ENCODE data around the gene SMIM44.
"Not testable (repeated sequence)": the region's sequence is repeated elsewhere in the genome, so short reads cannot be mapped to it uniquely, and the experiment has no call there.

The SMIM44 gene

GRCh38 chr19:3483226-3483628 is at the start of gene SMIM44:
Gene SMIM44, minus strand, starts transcription at chr19:3483441. Its CDS starts 38 bp downstream, at chr19:3483403.
- no peak for DNase-seq (ENCODE audit: low spot score)

- DNase-seq (ENCODE audit: low spot score): no peak
Observed at GRCh38 chr19:3533033-3533432, 49.8 kb upstream of the SMIM44 start.

- no peak for DNase-seq (ENCODE audit: low spot score)
Observed at GRCh38 chr19:3532154-3532786, 49.0 kb upstream of the SMIM44 start.

- DNase-seq (ENCODE audit: low spot score): no peak
Observed at GRCh38 chr19:3531716-3532115, 48.5 kb upstream of the SMIM44 start.

- no peak for DNase-seq (ENCODE audit: low spot score)
Observed at GRCh38 chr19:3530389-3530788, 47.1 kb upstream of the SMIM44 start.

GRCh38 chr19:3529299-3529698 is 46.1 kb upstream of the SMIM44 start:
- DNase-seq (ENCODE audit: low spot score): not testable (repeated sequence)

GRCh38 chr19:3528539-3529211 is 45.4 kb upstream of the SMIM44 start:
- DNase-seq (ENCODE audit: low spot score): no peak

GRCh38 chr19:3528080-3528479 is 44.8 kb upstream of the SMIM44 start:
- DNase-seq (ENCODE audit: low spot score): no peak

- DNase-seq (ENCODE audit: low spot score): no peak
Observed at GRCh38 chr19:3527238-3527910, 44.1 kb upstream of the SMIM44 start.

- DNase-seq (ENCODE audit: low spot score): no peak
Observed at GRCh38 chr19:3526507-3527237, 43.4 kb upstream of the SMIM44 start.

- no peak for DNase-seq (ENCODE audit: low spot score)
Observed at GRCh38 chr19:3524904-3525451, 41.7 kb upstream of the SMIM44 start.

- no peak for DNase-seq (ENCODE audit: low spot score)
Observed at GRCh38 chr19:3524078-3524842, 41.0 kb upstream of the SMIM44 start.

GRCh38 chr19:3523361-3524077 is 40.3 kb upstream of the SMIM44 start:
- DNase-seq (ENCODE audit: low spot score): no peak

- no peak for DNase-seq (ENCODE audit: low spot score)
Observed at GRCh38 chr19:3522421-3523360, 39.5 kb upstream of the SMIM44 start.

GRCh38 chr19:3521104-3521445 is 37.8 kb upstream of the SMIM44 start:
- DNase-seq (ENCODE audit: low spot score): no peak

- DNase-seq (ENCODE audit: low spot score): peak; percentile 55
Observed at GRCh38 chr19:3520166-3521103, 37.2 kb upstream of the SMIM44 start.

- DNase-seq (ENCODE audit: low spot score): peak; percentile 42
Observed at GRCh38 chr19:3519126-3519525, 35.9 kb upstream of the SMIM44 start.

GRCh38 chr19:3518659-3519058 is 35.4 kb upstream of the SMIM44 start:
- no peak for DNase-seq (ENCODE audit: low spot score)

GRCh38 chr19:3518255-3518654 is 35.0 kb upstream of the SMIM44 start:
- DNase-seq (ENCODE audit: low spot score): peak; percentile 70
